Testis (tissue), 3 donors: ENCODE measurements around the gene EDC3. TPM values are rescaled to one million over a fixed set of nuclear protein-coding genes. Genes with fewer than 3 reads are reported as not detected.

Experiments
- DNase-seq: peaks from one replicate; pipeline ENCODE4 v3.0.0-alpha.2; 2019
- H3K27ac ChIP-seq, 2 donors: fragments of 200-600 bp; sonication (generic); one replicate each; pipeline ENCODE4 v1.5.1; 2019
- H3K27me3 ChIP-seq: fragments of 200-600 bp; sonication (generic); one replicate; pipeline ENCODE4 v1.5.1; 2019
- H3K36me3 ChIP-seq: fragments of 200-600 bp; sonication (generic); one replicate; pipeline ENCODE4 v1.5.1; 2017; ENCODE audit warnings: low read depth; ENCODE audit errors: missing control alignments
- H3K4me1 ChIP-seq: fragments of 200-600 bp; sonication (generic); one replicate; pipeline ENCODE4 v1.5.1; 2019
- H3K4me3 ChIP-seq, 2 donors: fragments of 200-600 bp; sonication (generic); one replicate each; pipeline ENCODE4 v1.5.1; 2017 to 2019
- H3K9me3 ChIP-seq: fragments of 200-600 bp; sonication (generic); one replicate; pipeline ENCODE4 v1.5.1; 2017
- POLR2A ChIP-seq: fragments of 450-650 bp; IDR thresholded peaks from one replicate; pipeline ENCODE4 v1.6.1; 2017; ENCODE audit warnings: antibody characterized with exemption, mild to moderate bottlenecking, moderate library complexity
- WGBS, 2 donors: methylation state at CpG; one replicate each; pipeline ENCODE4 v1.1.5; 2018; 5-methylcytosine and 5-hydroxymethylcytosine counted together
- intact Hi-C: fragments of 100-400 bp; cut with DNase I; formaldehyde crosslinking; loops from one replicate; pipeline ENCODE4 v1.15.1; 2023; ENCODE audit warnings: low total_unique reads
- polyA plus RNA-seq: library from polyadenylated mRNA; stranded (reverse); fragments of 350-450 nt; fragmentation: Illumina TruSeq; extraction: RNeasy Lipid Tissue Mini Kit (QIAGEN cat#74804); gene quantifications from one replicate; pipeline ENCODE4 v1.2.3, GENCODE V29; 2014; ENCODE audit warnings: low read depth, low replicate concordance; ENCODE audit not compliant: insufficient read depth
- total RNA-seq, 2 donors: library from RNA; depleted of rRNA; stranded (reverse); fragments of >200 nt; gene quantifications; one replicate each; pipeline ENCODE4 v1.2.3, GENCODE V29; 2016
- TF ChIP-seq, protein P1 (sequence below), 3 experiments: fragments of 450-650 bp in 2 of 3; fragments of 200-600 bp in 1 of 3; sonication (generic) in 1 of 3; IDR thresholded peaks; one replicate each; pipeline ENCODE4 v1.5.1; 2016 to 2019; ENCODE audit warnings: antibody characterized with exemption in 3 of 3, mild to moderate bottlenecking in 2 of 3, moderate library complexity in 1 of 3

The EDC3 gene
- total and polyA plus RNA-seq, 3 donors from 2014 or later = 53.8 to 96.0 (median 56.5) TPM

DNA sequence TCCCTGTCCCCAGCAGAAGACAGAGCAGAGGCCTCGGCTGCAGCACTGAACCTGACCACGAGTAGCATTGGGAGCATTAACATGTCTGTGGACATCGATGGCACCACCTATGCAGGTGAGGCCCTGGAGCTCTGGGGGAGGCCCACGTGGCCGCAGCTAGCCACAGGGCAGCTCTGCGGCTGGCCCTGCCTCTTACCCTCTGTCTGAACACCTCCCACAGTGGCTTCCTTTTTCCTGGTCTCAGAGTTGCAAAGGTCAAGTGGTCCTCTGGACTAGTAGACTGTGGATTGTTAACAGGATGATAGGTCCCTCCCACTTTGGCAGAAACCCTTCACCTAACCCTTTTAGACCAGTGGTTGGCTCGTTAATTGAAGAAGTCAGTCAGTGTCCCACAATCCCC is 102.7 kb downstream of the EDC3 start:
- TF ChIP-seq, protein P1, sequence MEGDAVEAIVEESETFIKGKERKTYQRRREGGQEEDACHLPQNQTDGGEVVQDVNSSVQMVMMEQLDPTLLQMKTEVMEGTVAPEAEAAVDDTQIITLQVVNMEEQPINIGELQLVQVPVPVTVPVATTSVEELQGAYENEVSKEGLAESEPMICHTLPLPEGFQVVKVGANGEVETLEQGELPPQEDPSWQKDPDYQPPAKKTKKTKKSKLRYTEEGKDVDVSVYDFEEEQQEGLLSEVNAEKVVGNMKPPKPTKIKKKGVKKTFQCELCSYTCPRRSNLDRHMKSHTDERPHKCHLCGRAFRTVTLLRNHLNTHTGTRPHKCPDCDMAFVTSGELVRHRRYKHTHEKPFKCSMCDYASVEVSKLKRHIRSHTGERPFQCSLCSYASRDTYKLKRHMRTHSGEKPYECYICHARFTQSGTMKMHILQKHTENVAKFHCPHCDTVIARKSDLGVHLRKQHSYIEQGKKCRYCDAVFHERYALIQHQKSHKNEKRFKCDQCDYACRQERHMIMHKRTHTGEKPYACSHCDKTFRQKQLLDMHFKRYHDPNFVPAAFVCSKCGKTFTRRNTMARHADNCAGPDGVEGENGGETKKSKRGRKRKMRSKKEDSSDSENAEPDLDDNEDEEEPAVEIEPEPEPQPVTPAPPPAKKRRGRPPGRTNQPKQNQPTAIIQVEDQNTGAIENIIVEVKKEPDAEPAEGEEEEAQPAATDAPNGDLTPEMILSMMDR (IDR thresholded peaks at IDR 0.05) = no peak
- no peak for TF ChIP-seq POLR2A
- intact Hi-C loops = no loop called here
- Histone ChIP-seq H3K36me3 (no peaks in the 10 kb centered on the region), H3K27ac (no peak overlapping the region), H3K4me1 (peaks cover 3% of the 10 kb centered on the region), H3K27me3 (no peaks in the 10 kb centered on the region), H3K9me3 (no peaks in the 10 kb centered on the region), H3K4me3 (no peak overlapping the region)
- no peak for DNase-seq
- WGBS, 2 donors = 87 to 93% methylated on average over 3 to 7 of the region's 7 CpGs

DNA sequence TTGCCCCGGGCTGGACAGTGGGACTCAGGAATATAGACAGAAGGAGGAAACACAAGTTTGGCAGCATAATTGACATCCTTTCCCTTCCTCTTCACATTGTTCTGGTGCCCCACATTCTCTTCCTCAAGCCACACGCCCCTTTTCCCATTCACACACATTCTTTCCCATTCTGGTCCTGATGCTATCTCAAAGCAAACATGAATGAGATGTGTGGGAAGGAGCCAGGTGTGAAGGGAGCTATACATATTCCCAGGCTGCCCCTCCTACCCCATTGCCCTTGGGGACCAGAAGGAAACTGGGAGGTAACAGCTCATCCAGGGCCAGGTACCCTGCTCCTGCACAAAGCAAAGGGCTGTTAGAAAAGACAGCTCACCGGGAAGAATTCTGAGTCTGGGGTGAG is 103.6 kb downstream of the EDC3 start:
- no peak for TF ChIP-seq POLR2A
- TF ChIP-seq, protein P1 (IDR thresholded peaks at IDR 0.05) = no peak
- no peaks in the 10 kb centered on the region for H3K4me1 ChIP-seq
- no peak for DNase-seq
- WGBS, 2 donors = 75 to 92% methylated on average over 3 of the region's 3 CpGs
- H3K27me3 ChIP-seq = no peaks in the 10 kb centered on the region
- H3K27ac ChIP-seq = no peak overlapping the region
- intact Hi-C loops = no loop called here
- no peak overlapping the region for H3K4me3 ChIP-seq
- no peaks in the 10 kb centered on the region for H3K36me3 ChIP-seq
- H3K9me3 ChIP-seq = no peaks in the 10 kb centered on the region

DNA sequence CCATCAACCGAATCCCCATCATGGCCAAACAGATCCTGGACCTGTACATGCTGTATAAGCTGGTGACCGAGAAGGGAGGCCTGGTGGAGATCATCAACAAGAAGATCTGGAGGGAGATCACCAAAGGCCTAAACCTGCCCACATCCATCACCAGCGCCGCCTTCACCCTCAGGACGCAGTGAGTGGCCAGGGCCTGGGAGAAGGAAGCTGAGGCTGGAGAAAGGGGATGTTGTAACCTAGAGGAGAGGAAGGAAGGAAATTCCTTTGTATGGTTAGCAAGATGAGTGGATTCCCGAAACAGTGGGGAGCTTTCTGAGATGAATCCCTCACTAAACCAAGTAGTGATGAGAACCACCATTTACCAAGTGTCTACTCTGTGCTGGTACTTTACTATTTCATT is 106.0 kb downstream of the EDC3 start:
- no peaks in the 10 kb centered on the region for H3K9me3 ChIP-seq
- intact Hi-C loops = no loop called here
- no peaks in the 10 kb centered on the region for H3K4me1 ChIP-seq
- H3K4me3 ChIP-seq = no peak overlapping the region
- DNase-seq = no peak
- no peak overlapping the region for H3K27ac ChIP-seq
- 94 to 97% methylated on average over 5 to 6 of the region's 6 CpGs for WGBS, 2 donors
- TF ChIP-seq, protein P1 (IDR thresholded peaks at IDR 0.05) = no peak
- no peak for TF ChIP-seq POLR2A
- H3K27me3 ChIP-seq = no peaks in the 10 kb centered on the region
- no peaks in the 10 kb centered on the region for H3K36me3 ChIP-seq

DNA sequence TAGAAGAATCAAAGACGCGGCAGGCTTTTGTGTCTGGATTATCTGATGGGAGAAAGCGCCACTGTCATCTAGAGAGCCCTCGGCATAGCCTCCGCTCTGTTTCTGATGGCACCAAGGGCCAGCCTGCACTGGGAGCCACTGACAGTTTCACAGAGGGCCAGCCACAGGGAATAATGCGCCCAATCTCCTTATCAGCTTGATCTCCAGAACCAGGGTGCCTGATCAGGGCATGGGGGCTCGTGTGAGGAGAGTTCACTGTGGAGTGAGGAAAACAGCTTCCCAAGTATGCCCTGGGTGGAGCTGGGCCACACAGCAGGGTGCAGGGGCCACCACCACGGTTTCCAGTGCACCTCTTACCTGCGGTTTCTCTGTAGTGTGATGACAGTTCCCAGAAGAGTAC is 110.0 kb downstream of the EDC3 start:
- H3K4me3 ChIP-seq = no peak overlapping the region
- no peak overlapping the region for H3K27ac ChIP-seq
- DNase-seq = no peak
- intact Hi-C loops = no loop called here
- 94% methylated on average over 8 to 9 of the region's 9 CpGs for WGBS, 2 donors
- H3K4me1 ChIP-seq = no peaks in the 10 kb centered on the region
- no peaks in the 10 kb centered on the region for H3K27me3 ChIP-seq
- H3K36me3 ChIP-seq = no peaks in the 10 kb centered on the region
- H3K9me3 ChIP-seq = no peaks in the 10 kb centered on the region
- no peak for TF ChIP-seq POLR2A
- TF ChIP-seq, protein P1 (IDR thresholded peaks at IDR 0.05) = no peak

DNA sequence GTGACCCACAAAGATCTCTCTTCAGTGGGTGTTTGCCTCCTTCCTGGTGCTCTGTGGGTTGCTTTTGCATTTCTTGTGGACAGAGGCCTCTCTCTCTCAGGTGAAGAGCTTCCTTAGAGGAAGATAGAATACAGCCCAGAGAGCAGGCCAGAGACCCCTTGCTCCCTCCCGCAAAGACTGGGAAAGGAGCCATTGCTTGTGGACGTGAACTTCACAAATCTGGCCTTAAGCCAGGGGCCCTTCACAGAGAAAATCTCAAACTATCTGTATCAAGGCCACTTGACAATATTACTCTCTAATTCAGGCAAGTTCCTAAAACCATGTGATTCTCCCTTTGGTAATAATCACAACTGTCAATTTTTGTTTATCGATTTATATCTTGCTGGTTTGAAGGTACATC is 110.6 kb downstream of the EDC3 start:
- Histone ChIP-seq H3K4me1 (no peaks in the 10 kb centered on the region), H3K27ac (no peak overlapping the region), H3K9me3 (no peaks in the 10 kb centered on the region), H3K36me3 (no peaks in the 10 kb centered on the region), H3K27me3 (no peaks in the 10 kb centered on the region), H3K4me3 (no peak overlapping the region)
- TF ChIP-seq POLR2A = no peak
- TF ChIP-seq, protein P1 (IDR thresholded peaks at IDR 0.05) = no peak
- 46 to 58% methylated on average over 3 of the region's 3 CpGs for WGBS, 2 donors
- DNase-seq = no peak
- intact Hi-C loops = no loop called here
